Measurements from ENCODE around the gene SGSM2. TPM values are rescaled to one million over a fixed set of nuclear protein-coding genes. Genes with fewer than 3 reads are reported as not detected.

Gene SGSM2
- total and polyA plus RNA-seq, 2 of the 13 experiments (the other 11 are each of a cell fraction or from before 2014, with no cell fraction given) = 30.4 to 51.3 TPM

DNA sequence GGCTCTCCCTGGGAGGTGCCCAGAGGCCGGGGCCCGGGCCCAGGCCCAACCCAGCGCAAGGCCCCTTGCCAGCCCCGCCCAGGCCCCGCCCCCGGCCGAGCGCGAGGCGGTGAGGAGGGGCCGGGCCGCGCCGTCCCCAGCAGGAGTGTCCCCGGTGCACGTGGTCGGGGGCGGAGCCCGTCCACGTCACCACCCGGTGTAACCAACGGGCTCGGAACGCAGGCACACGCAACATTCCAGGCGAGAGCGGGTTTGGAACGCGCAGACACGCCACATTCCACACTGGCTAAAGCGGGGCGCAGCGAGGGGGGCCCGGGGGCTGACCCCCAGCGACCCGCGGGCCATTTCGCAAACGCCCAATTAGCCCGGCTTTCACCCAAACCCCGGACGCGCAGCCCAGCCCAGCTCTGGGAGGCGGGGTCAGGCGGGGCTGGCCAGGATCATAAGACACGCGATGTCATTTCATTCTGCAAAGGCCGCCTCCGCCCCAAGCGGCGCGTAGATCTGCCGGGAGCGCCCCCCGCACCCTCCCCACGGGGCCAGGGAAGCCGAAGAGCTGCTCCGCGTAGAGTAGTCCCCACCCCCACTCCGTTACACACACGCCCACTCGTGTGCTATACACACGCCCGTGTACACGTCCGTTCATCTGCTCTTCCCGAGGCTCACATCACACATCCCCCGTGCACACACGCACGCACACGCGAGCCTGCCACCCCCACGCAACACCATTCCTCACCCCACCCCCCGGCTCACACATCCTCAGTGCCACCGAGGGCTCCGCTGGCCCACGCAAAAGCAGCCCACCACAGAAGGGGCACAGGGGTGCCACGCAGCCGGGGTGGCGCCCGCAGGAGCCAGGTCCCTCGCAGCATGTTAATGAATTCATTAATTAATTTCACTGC lies 62.5 kb downstream of the SGSM2 start (continued):
- TF ChIP-seq DNMT3B (CRISPR knock-in tag; conservative IDR thresholded peaks at IDR 0.05) = no peak
- TF ChIP-seq ZNF296 (CRISPR knock-in tag; conservative IDR thresholded peaks at IDR 0.05) = no peak
- TF ChIP-seq NRL (CRISPR knock-in tag; IDR thresholded peaks at IDR 0.05; ENCODE audit: borderline replicate concordance) = peak; percentile 16
- peak; percentile 82 for TF ChIP-seq TFE3 (CRISPR knock-in tag; IDR thresholded peaks at IDR 0.05)
- TF ChIP-seq EHMT2 (IDR thresholded peaks at IDR 0.05; ENCODE audit: borderline replicate concordance, low read depth, low read length) = no peak
- TF ChIP-seq ZBTB7A (CRISPR knock-in tag; IDR thresholded peaks at IDR 0.05) = peak; percentile 88; the same call in 1 of the 2 replicates
- TF ChIP-seq ZNF605 (CRISPR knock-in tag; IDR thresholded peaks at IDR 0.05) = no peak
- TF ChIP-seq, protein P1, sequence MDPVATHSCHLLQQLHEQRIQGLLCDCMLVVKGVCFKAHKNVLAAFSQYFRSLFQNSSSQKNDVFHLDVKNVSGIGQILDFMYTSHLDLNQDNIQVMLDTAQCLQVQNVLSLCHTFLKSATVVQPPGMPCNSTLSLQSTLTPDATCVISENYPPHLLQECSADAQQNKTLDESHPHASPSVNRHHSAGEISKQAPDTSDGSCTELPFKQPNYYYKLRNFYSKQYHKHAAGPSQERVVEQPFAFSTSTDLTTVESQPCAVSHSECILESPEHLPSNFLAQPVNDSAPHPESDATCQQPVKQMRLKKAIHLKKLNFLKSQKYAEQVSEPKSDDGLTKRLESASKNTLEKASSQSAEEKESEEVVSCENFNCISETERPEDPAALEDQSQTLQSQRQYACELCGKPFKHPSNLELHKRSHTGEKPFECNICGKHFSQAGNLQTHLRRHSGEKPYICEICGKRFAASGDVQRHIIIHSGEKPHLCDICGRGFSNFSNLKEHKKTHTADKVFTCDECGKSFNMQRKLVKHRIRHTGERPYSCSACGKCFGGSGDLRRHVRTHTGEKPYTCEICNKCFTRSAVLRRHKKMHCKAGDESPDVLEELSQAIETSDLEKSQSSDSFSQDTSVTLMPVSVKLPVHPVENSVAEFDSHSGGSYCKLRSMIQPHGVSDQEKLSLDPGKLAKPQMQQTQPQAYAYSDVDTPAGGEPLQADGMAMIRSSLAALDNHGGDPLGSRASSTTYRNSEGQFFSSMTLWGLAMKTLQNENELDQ (CRISPR knock-in tag; IDR thresholded peaks at IDR 0.05; ENCODE audit: borderline replicate concordance) = no peak
- TF ChIP-seq DPF2 (CRISPR knock-in tag; IDR thresholded peaks at IDR 0.05; ENCODE audit: borderline replicate concordance, low read depth) = no peak
- TF ChIP-seq SMARCE1 (IDR thresholded peaks at IDR 0.05; ENCODE audit: borderline replicate concordance) = no peak
- no peak for TF ChIP-seq SMYD3 (CRISPR knock-in tag; IDR thresholded peaks at IDR 0.05)
- no peak for TF ChIP-seq PAWR (CRISPR knock-in tag; IDR thresholded peaks at IDR 0.05; ENCODE audit: borderline replicate concordance)
- peak; percentile 72 for TF ChIP-seq GATAD1 (CRISPR knock-in tag; IDR thresholded peaks at IDR 0.05)
- TF ChIP-seq, protein P2, sequence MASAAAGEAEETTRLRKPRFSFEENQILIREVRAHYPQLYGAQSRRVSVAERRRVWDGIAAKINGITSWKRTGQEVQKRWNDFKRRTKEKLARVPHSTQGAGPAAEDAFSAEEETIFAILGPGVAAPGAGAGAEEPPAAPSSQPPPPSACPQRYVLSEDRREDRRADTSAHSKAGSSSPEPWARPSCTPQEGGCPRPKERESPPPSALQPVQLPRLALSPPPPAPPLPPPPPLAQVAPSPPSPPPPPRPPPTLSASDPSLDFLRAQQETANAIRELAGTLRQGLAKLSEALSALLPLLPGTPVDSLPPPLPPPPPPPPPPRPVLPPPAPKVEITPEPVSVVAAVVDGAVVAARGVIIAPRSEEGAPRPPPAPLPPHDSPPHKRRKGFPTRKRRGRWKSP (CRISPR knock-in tag; IDR thresholded peaks at IDR 0.05) = peak; percentile 56; the same call in 1 of the 2 replicates
- no peak for TF ChIP-seq GTF2F1 (IDR thresholded peaks at IDR 0.05; ENCODE audit: low read length)
- TF ChIP-seq ZNF747 (CRISPR knock-in tag; IDR thresholded peaks at IDR 0.05; ENCODE audit: borderline replicate concordance) = peak; percentile 76; the same call in 1 of the 2 replicates
- TF ChIP-seq ZNF124 (CRISPR knock-in tag; IDR thresholded peaks at IDR 0.05) = no peak
- no peak for TF ChIP-seq ZNF207 (IDR thresholded peaks at IDR 0.05; ENCODE audit: borderline replicate concordance)
- no peak for TF ChIP-seq GABPA (IDR thresholded peaks at IDR 0.05; ENCODE audit: low read depth, low read length)
- no peak for TF ChIP-seq GABPA (CRISPR knock-in tag; IDR thresholded peaks at IDR 0.05; ENCODE audit: low read depth)
- no peak for TF ChIP-seq ZNF101 (CRISPR knock-in tag; IDR thresholded peaks at IDR 0.05; ENCODE audit: borderline replicate concordance, low read depth)
- TF ChIP-seq ZNF841 (CRISPR knock-in tag; IDR thresholded peaks at IDR 0.05; ENCODE audit: borderline replicate concordance) = no peak
- TF ChIP-seq KDM6A (CRISPR knock-in tag; IDR thresholded peaks at IDR 0.05; ENCODE audit: low read depth) = no peak
- no peak for TF ChIP-seq ZNF30 (CRISPR knock-in tag; IDR thresholded peaks at IDR 0.05)
- TF ChIP-seq, protein P3, sequence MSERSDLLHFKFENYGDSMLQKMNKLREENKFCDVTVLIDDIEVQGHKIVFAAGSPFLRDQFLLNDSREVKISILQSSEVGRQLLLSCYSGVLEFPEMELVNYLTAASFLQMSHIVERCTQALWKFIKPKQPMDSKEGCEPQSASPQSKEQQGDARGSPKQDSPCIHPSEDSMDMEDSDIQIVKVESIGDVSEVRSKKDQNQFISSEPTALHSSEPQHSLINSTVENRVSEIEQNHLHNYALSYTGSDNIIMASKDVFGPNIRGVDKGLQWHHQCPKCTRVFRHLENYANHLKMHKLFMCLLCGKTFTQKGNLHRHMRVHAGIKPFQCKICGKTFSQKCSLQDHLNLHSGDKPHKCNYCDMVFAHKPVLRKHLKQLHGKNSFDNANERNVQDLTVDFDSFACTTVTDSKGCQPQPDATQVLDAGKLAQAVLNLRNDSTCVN (CRISPR knock-in tag; IDR thresholded peaks at IDR 0.05; ENCODE audit: borderline replicate concordance) = no peak; the same call in 1 of the 2 replicates

All from HepG2 (cell line).